Activated T-cell treated with anti-CD3 and anti-CD28 coated beads for 4 hours (primary cell): ENCODE results near the gene SLC13A5.
"Not testable (repeated sequence)": the region's sequence is repeated elsewhere in the genome, so short reads cannot be mapped to it uniquely, and the experiment has no call there.

Experiments
- DNase-seq: peaks from one replicate; pipeline ENCODE4 v3.0.0-alpha.2; 2020

Gene SLC13A5

GRCh38 chr17:6710317-6710716, 2.9 kb downstream of the SLC13A5 start:
- no peak for DNase-seq

- no peak for DNase-seq
Measured at GRCh38 chr17:6708357-6708961, 4.7 kb downstream of the SLC13A5 start.

GRCh38 chr17:6706996-6707395, 6.2 kb downstream of the SLC13A5 start:
- DNase-seq, result no peak

- no peak for DNase-seq
Measured at GRCh38 chr17:6706499-6706898, 6.7 kb downstream of the SLC13A5 start.

GRCh38 chr17:6704470-6705052, 8.6 kb downstream of the SLC13A5 start:
- DNase-seq, result no peak

GRCh38 chr17:6703751-6704150, 9.4 kb downstream of the SLC13A5 start:
- DNase-seq, result no peak

- no peak for DNase-seq
Measured at GRCh38 chr17:6702567-6703215, 10.5 kb downstream of the SLC13A5 start.

GRCh38 chr17:6701719-6702118, 11.4 kb downstream of the SLC13A5 start:
- DNase-seq, result no peak

- no peak for DNase-seq
Measured at GRCh38 chr17:6700948-6701307, 12.2 kb downstream of the SLC13A5 start.

- no peak for DNase-seq
Measured at GRCh38 chr17:6699997-6700947, 12.9 kb downstream of the SLC13A5 start.

- DNase-seq, result no peak
Measured at GRCh38 chr17:6698004-6698403, 15.2 kb downstream of the SLC13A5 start.

- no peak for DNase-seq
Measured at GRCh38 chr17:6696906-6697305, 16.3 kb downstream of the SLC13A5 start.

GRCh38 chr17:6695565-6695964, 17.6 kb downstream of the SLC13A5 start:
- no peak for DNase-seq

- DNase-seq, result no peak
Measured at GRCh38 chr17:6695051-6695450, 18.1 kb downstream of the SLC13A5 start.

GRCh38 chr17:6691958-6692357, 21.2 kb downstream of the SLC13A5 start:
- not testable (repeated sequence) for DNase-seq

- no peak for DNase-seq
Measured at GRCh38 chr17:6691546-6691945, 21.6 kb downstream of the SLC13A5 start.

- no peak for DNase-seq
Measured at GRCh38 chr17:6690641-6691040, 22.5 kb downstream of the SLC13A5 start.

GRCh38 chr17:6688944-6689343, 24.2 kb downstream of the SLC13A5 start:
- DNase-seq, result no peak

GRCh38 chr17:6686026-6686425, 27.1 kb downstream of the SLC13A5 start:
- DNase-seq, result no peak

- no peak for DNase-seq
Measured at GRCh38 chr17:6684881-6685767, 28.0 kb downstream of the SLC13A5 start.

- no peak for DNase-seq
Measured at GRCh38 chr17:6684460-6684783, 28.7 kb downstream of the SLC13A5 start.

GRCh38 chr17:6683730-6684459, 29.3 kb downstream of the SLC13A5 start:
- DNase-seq, result no peak
